GM18505 (cell line): ENCODE measurements around the gene CCDC78.

Source experiments
- ATAC-seq: cut with Tn5 transposase; IDR thresholded peaks from one replicate; pipeline ENCODE4 v1.9.1; 2021; ENCODE audit not compliant: unreplicated experiment
- POLR2A ChIP-seq: IDR thresholded peaks from 4 replicates; pipeline ENCODE4 v1.6.1; 2011; ENCODE audit warnings: borderline replicate concordance; ENCODE audit not compliant: insufficient read depth, insufficient read length; ENCODE audit errors: extremely low read depth

Gene CCDC78

GRCh38 chr16:736936-737481, 10.8 kb upstream of the CCDC78 start:
- TF ChIP-seq POLR2A = no peak
- no peak for ATAC-seq

- TF ChIP-seq POLR2A = no peak
- no peak for ATAC-seq
Measured at GRCh38 chr16:735982-736453, 9.8 kb upstream of the CCDC78 start.

- TF ChIP-seq POLR2A = no peak
- ATAC-seq = no peak
Measured at GRCh38 chr16:734981-735881, 9.0 kb upstream of the CCDC78 start.

- no peak for ATAC-seq
- TF ChIP-seq POLR2A = no peak
Measured at GRCh38 chr16:734208-734980, 8.2 kb upstream of the CCDC78 start.

GRCh38 chr16:733382-734207, 7.4 kb upstream of the CCDC78 start:
- no peak for TF ChIP-seq POLR2A
- ATAC-seq = no peak

GRCh38 chr16:732936-733335, 6.7 kb upstream of the CCDC78 start:
- no peak for ATAC-seq
- no peak for TF ChIP-seq POLR2A

GRCh38 chr16:732332-732731, 6.1 kb upstream of the CCDC78 start:
- TF ChIP-seq POLR2A = no peak
- no peak for ATAC-seq

- no peak for ATAC-seq
- TF ChIP-seq POLR2A = no peak
Measured at GRCh38 chr16:730666-731509, 4.6 kb upstream of the CCDC78 start.

- no peak for TF ChIP-seq POLR2A
- ATAC-seq = no peak
Measured at GRCh38 chr16:729768-730665, 3.8 kb upstream of the CCDC78 start.

- ATAC-seq = no peak
Measured at GRCh38 chr16:728890-729744, 2.9 kb upstream of the CCDC78 start.

More at GRCh38 chr16:728890-729744, 2.9 kb upstream of the CCDC78 start:
- no peak for TF ChIP-seq POLR2A
